K562 (cell line): ENCODE measurements around the gene PRCD. TPM values are rescaled to one million over a fixed set of nuclear protein-coding genes. Genes with fewer than 3 reads are reported as not detected.

Experiments
- ARHGAP35 ChIP-seq: fragments of 450-650 bp; IDR thresholded peaks from 2 replicates; pipeline ENCODE4 v1.6.1; 2018; ENCODE audit not compliant: partially characterized antibody
- CEBPB ChIP-seq: fragments of 450-650 bp; IDR thresholded peaks from 2 replicates; pipeline ENCODE4 v1.6.1; 2016; ENCODE audit warnings: missing genetic modification characterization, missing compliant biosample characterization
- CEBPG ChIP-seq, 3 experiments: fragments of 200-800 bp in 1 of 3; sonication (Bioruptor generic) in 1 of 3; sonication (generic) in 1 of 3; formaldehyde crosslinking in 1 of 3; IDR thresholded peaks in 2 of 3; conservative IDR thresholded peaks in 1 of 3; 2 replicates each; pipeline versions ENCODE4 v1.6.1 to v1.8.0; 2016 to 2022; ENCODE audit warnings: missing compliant biosample characterization in 2 of 3, missing genetic modification characterization in 2 of 3, mild to moderate bottlenecking in 1 of 3, missing genetic modification reagents in 1 of 3
- CEBPZ ChIP-seq: fragments of 150-350 bp; IDR thresholded peaks from 2 replicates; pipeline ENCODE4 v1.6.1; 2014; ENCODE audit warnings: low read depth, mild to moderate bottlenecking, low read length, borderline replicate concordance
- CTCF ChIP-seq, 3 experiments: IDR thresholded peaks in 2 of 3; conservative IDR thresholded peaks in 1 of 3; 2 replicates each; pipeline ENCODE4 v1.5.1; 2011 to 2012; ENCODE audit warnings: low read length in 3 of 3, mild to moderate bottlenecking in 3 of 3, control low read depth in 2 of 3, improper control_type of control experiment in 1 of 3, inconsistent platforms in 1 of 3, low read depth in 1 of 3, mixed read lengths in 1 of 3, moderate library complexity in 1 of 3; ENCODE audit not compliant: insufficient read depth in 2 of 3
- DEAF1 ChIP-seq: fragments of 450-650 bp; formaldehyde crosslinking; IDR thresholded peaks from 2 replicates; pipeline ENCODE4 v1.4.0; 2020; ENCODE audit warnings: mild to moderate bottlenecking, moderate library complexity
- DPF2 ChIP-seq: fragments of 450-650 bp; IDR thresholded peaks from 2 replicates; pipeline ENCODE4 v1.6.1; 2016
- HBP1 ChIP-seq: fragments of 450-650 bp; formaldehyde crosslinking; IDR thresholded peaks from 2 replicates; pipeline ENCODE4 v1.4.0; 2022; ENCODE audit warnings: missing genetic modification characterization
- HEY1 ChIP-seq: fragments of 250-450 bp; sonication (Bioruptor Pico); IDR thresholded peaks from 2 replicates; pipeline ENCODE4 v1.5.0; 2020; ENCODE audit warnings: mild to moderate bottlenecking, moderate library complexity, borderline replicate concordance
- SAFB2 ChIP-seq: fragments of 200-400 bp; formaldehyde crosslinking; IDR thresholded peaks from 2 replicates; pipeline ENCODE4 v1.6.1; 2018; ENCODE audit warnings: borderline replicate concordance, low read length, low read depth, moderate library complexity; ENCODE audit not compliant: severe bottlenecking
- SMAD1 ChIP-seq: fragments of 150-350 bp; IDR thresholded peaks from 2 replicates; pipeline ENCODE4 v1.6.1; 2014; ENCODE audit warnings: low read length, low read depth; ENCODE audit not compliant: partially characterized antibody
- ZKSCAN1 ChIP-seq: fragments of 150-350 bp; IDR thresholded peaks from 2 replicates; pipeline ENCODE4 v1.6.1; 2016; ENCODE audit warnings: low read depth, low read length
- ZNF274 ChIP-seq: IDR thresholded peaks from 2 replicates; pipeline ENCODE4 v1.6.1; 2011; ENCODE audit warnings: low read depth, mild to moderate bottlenecking, low read length, moderate library complexity, borderline replicate concordance
- ZNF395 ChIP-seq: fragments of 200-800 bp; sonication (Bioruptor generic); IDR thresholded peaks from 2 replicates; pipeline ENCODE4 v1.6.1; 2017; ENCODE audit warnings: missing genetic modification characterization, missing compliant biosample characterization
- polyA plus RNA-seq, 8 experiments: library from polyadenylated mRNA; depleted of rRNA in 4 of 8; stranded (reverse) in 5 of 8; unstranded in 3 of 8; fragments of >200 nt; fragmentation: Nextera tagmentation in 2 of 8; fragmentation: Illumina TruSeq in 1 of 8; extraction: Ambion mirVana in 2 of 8; extraction: Trizol in 1 of 8; gene quantifications; 2 replicates each; pipeline versions ENCODE4 v1.2.1 to v1.2.3, GENCODE V29; 2011 to 2014; ENCODE audit warnings: inconsistent platforms in 1 of 8, missing spikeins in 1 of 8
- total RNA-seq, 7 experiments: library from RNA; depleted of rRNA in 6 of 7; stranded (reverse); fragments of >200 nt in 6 of 7; fragmentation: Illumina TruSeq in 2 of 7; extraction: Trizol in 2 of 7; gene quantifications; 2 replicates each; pipeline versions ENCODE4 v1.2.1 to v1.2.3, GENCODE V29; 2011 to 2021; ENCODE audit warnings: low replicate concordance in 1 of 7

Gene PRCD
- total and polyA plus RNA-seq, 9 of the 15 experiments (the other 6 are each of a cell fraction or from before 2014, with no cell fraction given): 0.20 to 0.25 (median 0.21) TPM; not detected in 6

GRCh38 chr17:76558198-76559095, 18.6 kb downstream of the PRCD start (continued):
- no peak for TF ChIP-seq CEBPZ
- 0 out of 2 replicates have a peak, but pooled peaks have one; percentile 50 for TF ChIP-seq DEAF1 (CRISPR knock-in tag)
- no peak for TF ChIP-seq CEBPG (CRISPR knock-in tag; IDR thresholded peaks at IDR 0.05)
- TF ChIP-seq CEBPG (tag; conservative IDR thresholded peaks at IDR 0.05 in 1 of 2, IDR thresholded peaks at IDR 0.05 in 1 of 2): no peak
- no peak for TF ChIP-seq ZNF274
- 0 out of 2 replicates have a peak, but pooled peaks have one; percentile 0 for TF ChIP-seq ZKSCAN1
- no peak for TF ChIP-seq SAFB2
- TF ChIP-seq ARHGAP35: no peak
- 0 out of 2 replicates have a peak, but pooled peaks have one; percentile 54 for TF ChIP-seq ZNF395 (CRISPR knock-in tag)
- no peak for TF ChIP-seq HBP1 (CRISPR knock-in tag)
- no peak for TF ChIP-seq HEY1
- TF ChIP-seq SMAD1: no peak
- TF ChIP-seq DPF2: no peak
- TF ChIP-seq CEBPB (tag): no peak
- TF ChIP-seq CTCF (IDR thresholded peaks at IDR 0.05 in 2 of 3, conservative IDR thresholded peaks at IDR 0.05 in 1 of 3; ENCODE audit: insufficient read depth in 2 of 3, low read depth in 1 of 3, low read length in 3 of 3): peak; percentile 60 to 82 (median 70)
